SK-N-MC (cell line): ENCODE data around the gene COL20A1.

Experiments used
- EZH2 ChIP-seq: fragments of 200-600 bp; sonication (generic); IDR thresholded peaks from one replicate; pipeline ENCODE4 v1.6.1; 2017; ENCODE audit warnings: antibody characterized with exemption
- FOXP2 ChIP-seq: optimal IDR thresholded peaks from 2 replicates; pipeline ENCODE3; 2011; ENCODE audit warnings: mild to moderate bottlenecking, moderate library complexity; ENCODE audit not compliant: insufficient read depth; ENCODE audit errors: extremely low read length, control extremely low read depth
- POLR2AphosphoS5 ChIP-seq: IDR thresholded peaks from 2 replicates; pipeline ENCODE4 v1.6.1; 2012; ENCODE audit warnings: mild to moderate bottlenecking, low read depth, low read length, borderline replicate concordance

GRCh38 chr20:63373996-63374395 lies 81.0 kb downstream of the COL20A1 start:
- TF ChIP-seq EZH2 (no peak), FOXP2 (no peak), POLR2AphosphoS5 (no peak)
